GM12878 (cell line): Measurements from ENCODE around the gene ATG5. TPM values are rescaled to one million over a fixed set of nuclear protein-coding genes. Genes with fewer than 3 reads are reported as not detected.
A peak's percentile ranks its signal among the peaks of the same experiment; 100 is the strongest.

Source experiments
- ATAC-seq: fragments of 200-7000 bp; cut with Tn5 transposase; 3 replicates; pipeline ENCODE4 v1.9.1; 2020; ENCODE audit warnings: mild to moderate bottlenecking, moderate library complexity
- BruUV-seq: library from RNA; stranded (reverse); fragments of 400-500 nt; replicated peaks from 2 replicates; lab custom pipeline; 2021; lab: Mats Ljungman, UMichigan
- CTCF ChIA-PET: fragments of 300-600 bp; sonication (Branson Sonifier 250); formaldehyde crosslinking; extraction: SDS; loops from one replicate; lab custom pipeline; 2021; ENCODE audit warnings: inconsistent platforms; lab: Yijun Ruan, JAX
- POLR2A ChIA-PET: fragments of 350-600 bp; formaldehyde crosslinking; extraction: SDS; loops from one replicate; lab custom pipeline; 2021; ENCODE audit warnings: inconsistent platforms; lab: Charles Lee
- RAD21 ChIA-PET: fragments of 300-600 bp; sonication (Branson Sonifier 250); formaldehyde crosslinking; loops from one replicate; lab custom pipeline; 2023; ENCODE audit warnings: antibody characterized with exemption; ENCODE audit not compliant: unreplicated experiment; lab: Charles Lee
- SMC1A ChIA-PET: fragments of 300-600 bp; sonication (Branson Sonifier 250); formaldehyde crosslinking; loops from one replicate; lab custom pipeline; 2023; ENCODE audit not compliant: unreplicated experiment, uncharacterized antibody; lab: Charles Lee
- DNase-seq: peaks from one replicate; pipeline ENCODE4 v3.0.0-alpha.2; 2011; ENCODE audit warnings: low read depth, low spot score
- FAIRE-seq: peaks from 3 replicates; lab custom pipeline; 2011; peaks lifted over from hg19 to GRCh38; lab: Jason Lieb, UNC
- H2AFZ ChIP-seq: 2 replicates; pipeline ENCODE4 v1.6.0; 2011; ENCODE audit warnings: low read depth, low read length, control low read depth; ENCODE audit not compliant: control insufficient read depth
- H3K27ac ChIP-seq: 2 replicates; pipeline ENCODE4 v1.5.1; 2011; ENCODE audit warnings: control low read depth; ENCODE audit not compliant: control insufficient read depth, insufficient read depth
- H3K27me3 ChIP-seq, 2 experiments: replicated peaks in 1 of 2; 2 replicates each; pipeline versions ENCODE4 v1.6.0 to v1.6.1; 2011; ENCODE audit warnings: low read length in 1 of 2; ENCODE audit not compliant: control insufficient read depth in 2 of 2, insufficient read depth in 2 of 2
- H3K36me3 ChIP-seq, 2 experiments: 2 replicates each; pipeline ENCODE4 v1.5.1; 2011; ENCODE audit warnings: low read length in 1 of 2; ENCODE audit not compliant: control insufficient read depth in 2 of 2, insufficient read depth in 2 of 2
- H3K4me1 ChIP-seq: 2 replicates; pipeline ENCODE4 v1.6.1; 2011; ENCODE audit warnings: mild to moderate bottlenecking, low read length, moderate library complexity, mixed read lengths; ENCODE audit not compliant: control insufficient read depth, insufficient read depth
- H3K4me2 ChIP-seq: 2 replicates; pipeline ENCODE4 v1.6.0; 2011; ENCODE audit warnings: control low read depth; ENCODE audit not compliant: control insufficient read depth, insufficient read depth
- H3K4me3 ChIP-seq: fragments of 200-600 bp; sonication (generic); 2 replicates; pipeline ENCODE4 v1.5.1; 2016
- H3K79me2 ChIP-seq: 2 replicates; pipeline ENCODE4 v1.6.0; 2011; ENCODE audit warnings: low read length; ENCODE audit not compliant: control insufficient read depth, insufficient read depth
- H3K9ac ChIP-seq: 2 replicates; pipeline ENCODE4 v1.8.0; 2011; ENCODE audit warnings: low read length, control low read depth, mixed read lengths; ENCODE audit not compliant: control insufficient read depth, insufficient read depth
- H3K9me3 ChIP-seq: replicated peaks from 3 replicates; pipeline ENCODE4 v1.5.1; 2011; ENCODE audit warnings: mild to moderate bottlenecking, low read length; ENCODE audit not compliant: control insufficient read depth, insufficient read depth
- H4K20me1 ChIP-seq: 2 replicates; pipeline ENCODE4 v1.6.0; 2011; ENCODE audit not compliant: control insufficient read depth, insufficient read depth
- ATF3 ChIP-seq: IDR thresholded peaks from 2 replicates; pipeline ENCODE4 v1.6.1; 2011; ENCODE audit warnings: low read depth, mild to moderate bottlenecking, low read length, moderate library complexity, borderline replicate concordance; ENCODE audit errors: extremely low read depth
- BCL11A ChIP-seq: IDR thresholded peaks from 2 replicates; pipeline ENCODE4 v1.6.1; 2011; ENCODE audit warnings: low read depth, low read length
- CBFB ChIP-seq: IDR thresholded peaks from 2 replicates; pipeline ENCODE4 v1.6.1; 2016; ENCODE audit warnings: antibody characterized with exemption, low read depth
- CUX1 ChIP-seq: IDR thresholded peaks from 2 replicates; pipeline ENCODE4 v1.6.1; 2012; ENCODE audit warnings: improper control_type of control experiment, low read depth, low read length; ENCODE audit not compliant: insufficient replicate concordance
- EP300 ChIP-seq, 2 experiments: fragments of 150-350 bp in 1 of 2; IDR thresholded peaks; 2 replicates each; pipeline ENCODE4 v1.6.1; 2011 to 2012; ENCODE audit warnings: low read depth in 2 of 2, low read length in 2 of 2, borderline replicate concordance in 1 of 2, improper control_type of control experiment in 1 of 2, inconsistent platforms in 1 of 2; ENCODE audit not compliant: control insufficient read depth in 1 of 2
- ESRRA ChIP-seq: IDR thresholded peaks from 2 replicates; pipeline ENCODE4 v1.6.1; 2012; ENCODE audit warnings: mild to moderate bottlenecking, low read length, improper control_type of control experiment
- NFIC ChIP-seq: IDR thresholded peaks from 2 replicates; pipeline ENCODE4 v1.6.1; 2012; ENCODE audit warnings: low read depth, mild to moderate bottlenecking, inconsistent platforms, low read length, moderate library complexity
- NR2C2 ChIP-seq: IDR thresholded peaks from 2 replicates; pipeline ENCODE4 v1.6.1; 2011; ENCODE audit warnings: borderline replicate concordance, low read depth; ENCODE audit not compliant: control insufficient read depth, insufficient read length
- PAX5 ChIP-seq: IDR thresholded peaks from 2 replicates; pipeline ENCODE4 v1.6.1; 2011; ENCODE audit warnings: low read depth, low read length, borderline replicate concordance
- ZSCAN29 ChIP-seq: fragments of 450-650 bp; IDR thresholded peaks from 2 replicates; pipeline ENCODE4 v1.6.1; 2017; ENCODE audit warnings: mild to moderate bottlenecking, moderate library complexity
- WGBS: methylation state at CpG from one replicate; pipeline ENCODE4 v1.1.6; 2016; ENCODE audit warnings: low lambda C conversion rate; ENCODE audit not compliant: insufficient replicate concordance, insufficient coverage; ENCODE audit errors: missing lambda C conversion rate; 5-methylcytosine and 5-hydroxymethylcytosine counted together
- in situ Hi-C: fragments of 300-500 bp; cut with MboI; formaldehyde crosslinking; loops from 9 replicates; pipeline ENCODE4 v1.14.3; 2018; ENCODE audit warnings: mixed read lengths
- intact Hi-C: fragments of 100-400 bp; cut with micrococcal nuclease; formaldehyde crosslinking; loops from one replicate; pipeline ENCODE4 v1.14.2; 2022; ENCODE audit not compliant: unreplicated experiment
- polyA plus RNA-seq, 11 experiments: library from polyadenylated mRNA; depleted of rRNA in 4 of 11; unstranded in 6 of 11; stranded (reverse) in 5 of 11; fragments of >200 nt; fragmentation: Nextera tagmentation in 4 of 11; fragmentation: Illumina TruSeq in 1 of 11; extraction: Ambion mirVana in 4 of 11; extraction: Trizol in 1 of 11; gene quantifications; 1 replicate in 1 of 11; 2 replicates in 10 of 11; pipeline versions ENCODE4 v1.2.1 to v1.2.3, GENCODE V29; 2011 to 2016; ENCODE audit warnings: inconsistent platforms in 2 of 11, missing spikeins in 2 of 11, low read depth in 1 of 11
- total RNA-seq, 4 experiments: library from RNA; depleted of rRNA in 3 of 4; stranded (reverse); fragments of >200 nt in 3 of 4; fragmentation: Illumina TruSeq in 1 of 4; extraction: Trizol in 1 of 4; gene quantifications; 2 replicates each; pipeline versions ENCODE4 v1.2.1 to v1.2.3, GENCODE V29; 2013 to 2021
- TF ChIP-seq, protein P1 (sequence below): IDR thresholded peaks from 2 replicates; pipeline ENCODE4 v1.6.1; 2011; ENCODE audit warnings: borderline replicate concordance, low read depth, mild to moderate bottlenecking, moderate library complexity, mixed read lengths, low read length; ENCODE audit not compliant: insufficient read depth; ENCODE audit errors: extremely low read length
- TF ChIP-seq, protein P2 (sequence below): fragments of 450-650 bp; IDR thresholded peaks from 2 replicates; pipeline ENCODE4 v1.6.1; 2017; ENCODE audit warnings: antibody characterized with exemption, mild to moderate bottlenecking, moderate library complexity

Gene ATG5
- total and polyA plus RNA-seq, 10 of the 15 experiments (the other 5 are each of a cell fraction or from before 2014, with no cell fraction given): 12.9 to 51.8 (median 23.9) TPM

DNA sequence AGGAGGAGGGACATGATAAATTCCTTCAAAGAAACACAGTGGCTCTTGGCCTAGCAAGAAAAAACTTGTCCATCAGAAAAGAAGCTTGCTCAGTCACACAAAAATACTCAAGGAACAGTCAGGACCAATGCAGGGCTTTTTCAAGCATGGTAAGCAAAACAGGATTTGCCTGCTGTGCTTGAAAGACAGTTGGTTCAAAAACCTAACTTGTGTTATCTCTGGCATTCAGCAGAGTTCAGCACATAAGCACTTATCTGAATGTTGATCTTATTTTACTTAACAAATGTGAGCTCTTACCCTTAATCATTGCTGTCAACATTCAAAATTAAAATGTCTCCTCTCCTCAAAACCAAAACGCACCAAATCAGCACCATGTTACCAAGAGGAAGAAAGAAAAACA lies 38.3 kb downstream of the ATG5 start:
- ATAC-seq (no peak), FAIRE-seq (peak; percentile 38), DNase-seq (no peak)
- H3K79me2 ChIP-seq: no peaks in the 10 kb centered on the region
- no peak overlapping the region for H2AFZ ChIP-seq
- ChIA-PET CTCF (interaction anchor here (0.9 to 4.4 kb wide), 4 partner anchors 10 to 15 kb away, joined by 4 to 11 read pairs (median 5); no protein-coding TSS in a partner anchor), POLR2A (no interaction called here), RAD21 (no interaction called here), SMC1A (interaction anchor here (0.8 to 1.6 kb wide), 8 partner anchors 8 to 197 kb away, joined by 3 to 5 read pairs (median 4); no protein-coding TSS in a partner anchor)
- in situ Hi-C loops: loop anchor here (25.0 kb wide), 1 partner anchor 1200 kb away; no protein-coding TSS in a partner anchor
- H3K4me3 ChIP-seq: no peak overlapping the region
- H3K36me3 ChIP-seq: peaks cover 0 to 2% of the 10 kb centered on the region in 2 experiments; a peak in 2 of 4 replicates
- no peak overlapping the region for H3K4me2 ChIP-seq
- no peak overlapping the region for H3K9ac ChIP-seq
- no peaks in the 10 kb centered on the region for H3K4me1 ChIP-seq
- peaks cover 4% of the 10 kb centered on the region; the same call in 2 of the 3 replicates for H3K9me3 ChIP-seq
- TF ChIP-seq ZSCAN29 (no peak), BCL11A (no peak), NFIC (no peak), ATF3 (no peak), EP300 (IDR thresholded peaks at IDR 0.05; ENCODE audit: borderline replicate concordance in 1 of 2, control insufficient read depth in 1 of 2, low read depth in 2 of 2, low read length in 2 of 2) (no peak), CBFB (no peak), ESRRA (no peak), NR2C2 (no peak), PAX5 (no peak), CUX1 (no peak)
- TF ChIP-seq, protein P1, sequence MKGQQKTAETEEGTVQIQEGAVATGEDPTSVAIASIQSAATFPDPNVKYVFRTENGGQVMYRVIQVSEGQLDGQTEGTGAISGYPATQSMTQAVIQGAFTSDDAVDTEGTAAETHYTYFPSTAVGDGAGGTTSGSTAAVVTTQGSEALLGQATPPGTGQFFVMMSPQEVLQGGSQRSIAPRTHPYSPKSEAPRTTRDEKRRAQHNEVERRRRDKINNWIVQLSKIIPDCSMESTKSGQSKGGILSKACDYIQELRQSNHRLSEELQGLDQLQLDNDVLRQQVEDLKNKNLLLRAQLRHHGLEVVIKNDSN: no peak
- TF ChIP-seq, protein P2, sequence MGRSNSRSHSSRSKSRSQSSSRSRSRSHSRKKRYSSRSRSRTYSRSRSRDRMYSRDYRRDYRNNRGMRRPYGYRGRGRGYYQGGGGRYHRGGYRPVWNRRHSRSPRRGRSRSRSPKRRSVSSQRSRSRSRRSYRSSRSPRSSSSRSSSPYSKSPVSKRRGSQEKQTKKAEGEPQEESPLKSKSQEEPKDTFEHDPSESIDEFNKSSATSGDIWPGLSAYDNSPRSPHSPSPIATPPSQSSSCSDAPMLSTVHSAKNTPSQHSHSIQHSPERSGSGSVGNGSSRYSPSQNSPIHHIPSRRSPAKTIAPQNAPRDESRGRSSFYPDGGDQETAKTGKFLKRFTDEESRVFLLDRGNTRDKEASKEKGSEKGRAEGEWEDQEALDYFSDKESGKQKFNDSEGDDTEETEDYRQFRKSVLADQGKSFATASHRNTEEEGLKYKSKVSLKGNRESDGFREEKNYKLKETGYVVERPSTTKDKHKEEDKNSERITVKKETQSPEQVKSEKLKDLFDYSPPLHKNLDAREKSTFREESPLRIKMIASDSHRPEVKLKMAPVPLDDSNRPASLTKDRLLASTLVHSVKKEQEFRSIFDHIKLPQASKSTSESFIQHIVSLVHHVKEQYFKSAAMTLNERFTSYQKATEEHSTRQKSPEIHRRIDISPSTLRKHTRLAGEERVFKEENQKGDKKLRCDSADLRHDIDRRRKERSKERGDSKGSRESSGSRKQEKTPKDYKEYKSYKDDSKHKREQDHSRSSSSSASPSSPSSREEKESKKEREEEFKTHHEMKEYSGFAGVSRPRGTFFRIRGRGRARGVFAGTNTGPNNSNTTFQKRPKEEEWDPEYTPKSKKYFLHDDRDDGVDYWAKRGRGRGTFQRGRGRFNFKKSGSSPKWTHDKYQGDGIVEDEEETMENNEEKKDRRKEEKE: no peak
- BruUV-seq: no TSS peak
- intact Hi-C loops: no loop called here
- no peak overlapping the region for H3K27ac ChIP-seq
- WGBS: 100% methylated on average over 1 of the region's 1 CpG
- H4K20me1 ChIP-seq: no peaks in the 10 kb centered on the region
- no peaks in the 10 kb centered on the region for H3K27me3 ChIP-seq
